ENCODE results near the gene ICAM5.

Gene ICAM5

DNA sequence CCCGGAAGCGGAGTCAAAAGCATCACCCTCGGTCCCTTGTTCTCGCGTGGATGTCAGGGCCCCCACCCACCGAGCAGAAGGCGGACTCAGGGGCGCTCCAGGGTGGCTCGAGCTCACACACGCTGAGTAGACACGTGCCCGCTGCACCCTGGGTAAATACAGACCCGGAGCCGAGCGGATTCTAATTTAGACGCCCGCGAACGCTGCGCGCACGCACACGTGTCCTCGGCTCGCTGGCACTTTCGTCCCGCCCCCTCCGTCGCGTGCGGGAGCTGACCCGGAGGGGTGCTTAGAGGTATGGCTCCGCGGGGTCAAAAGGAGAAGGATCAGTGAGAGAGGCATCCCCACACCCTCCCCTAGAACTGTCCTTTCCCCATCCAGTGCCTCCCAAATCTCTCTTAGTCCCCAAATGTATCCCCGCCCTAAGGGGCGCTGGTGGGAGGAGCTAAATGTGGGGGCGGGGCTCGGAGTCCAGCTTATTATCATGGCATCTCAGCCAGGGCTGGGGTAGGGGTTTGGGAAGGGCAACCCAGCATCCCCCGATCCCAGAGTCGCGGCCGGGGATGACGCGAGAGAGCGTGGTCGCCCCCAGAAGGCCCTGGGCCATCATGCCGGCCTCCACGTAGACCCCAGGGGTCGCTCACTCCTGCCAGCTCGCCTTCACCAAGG is 451 bp upstream of the ICAM5 start:
- TF ChIP-seq, protein P1, sequence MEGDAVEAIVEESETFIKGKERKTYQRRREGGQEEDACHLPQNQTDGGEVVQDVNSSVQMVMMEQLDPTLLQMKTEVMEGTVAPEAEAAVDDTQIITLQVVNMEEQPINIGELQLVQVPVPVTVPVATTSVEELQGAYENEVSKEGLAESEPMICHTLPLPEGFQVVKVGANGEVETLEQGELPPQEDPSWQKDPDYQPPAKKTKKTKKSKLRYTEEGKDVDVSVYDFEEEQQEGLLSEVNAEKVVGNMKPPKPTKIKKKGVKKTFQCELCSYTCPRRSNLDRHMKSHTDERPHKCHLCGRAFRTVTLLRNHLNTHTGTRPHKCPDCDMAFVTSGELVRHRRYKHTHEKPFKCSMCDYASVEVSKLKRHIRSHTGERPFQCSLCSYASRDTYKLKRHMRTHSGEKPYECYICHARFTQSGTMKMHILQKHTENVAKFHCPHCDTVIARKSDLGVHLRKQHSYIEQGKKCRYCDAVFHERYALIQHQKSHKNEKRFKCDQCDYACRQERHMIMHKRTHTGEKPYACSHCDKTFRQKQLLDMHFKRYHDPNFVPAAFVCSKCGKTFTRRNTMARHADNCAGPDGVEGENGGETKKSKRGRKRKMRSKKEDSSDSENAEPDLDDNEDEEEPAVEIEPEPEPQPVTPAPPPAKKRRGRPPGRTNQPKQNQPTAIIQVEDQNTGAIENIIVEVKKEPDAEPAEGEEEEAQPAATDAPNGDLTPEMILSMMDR (IDR thresholded peaks at IDR 0.05; ENCODE audit: borderline replicate concordance, insufficient read depth, low read depth, low read length), result no peak
- H3K4me3 ChIP-seq (ENCODE audit: low read depth, low read length), result peak overlapping the region; percentile 30

DNA sequence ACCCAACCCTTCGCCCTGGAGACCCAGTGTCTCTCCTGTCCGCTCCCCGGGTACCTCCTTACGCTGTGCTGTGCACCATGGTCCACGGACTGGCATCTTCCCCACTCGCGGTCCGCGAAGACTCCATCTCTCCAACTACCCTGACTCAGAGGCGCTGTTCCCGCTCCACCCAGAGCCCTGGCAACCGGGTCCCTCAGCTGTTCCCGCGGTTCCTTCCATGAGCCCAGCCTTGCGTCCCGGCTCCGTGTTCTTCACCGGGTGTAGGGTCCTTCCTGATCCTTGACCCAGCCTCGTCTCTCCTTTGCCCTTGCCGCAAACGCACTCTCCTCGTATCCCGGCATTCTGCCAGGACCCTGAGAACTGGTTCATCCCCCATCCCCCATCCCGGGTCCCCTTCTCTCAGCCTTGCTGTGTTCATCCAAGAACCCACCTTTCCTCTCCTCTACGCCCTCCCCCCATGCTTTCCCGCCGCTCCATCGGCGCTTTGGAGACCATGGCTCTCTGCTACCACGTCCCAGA is 664 bp downstream of the ICAM5 start:
- TF ChIP-seq, protein P1 (IDR thresholded peaks at IDR 0.05; ENCODE audit: borderline replicate concordance, insufficient read depth, low read depth, low read length), result no peak
- peak overlapping the region; percentile 52 for H3K4me3 ChIP-seq (ENCODE audit: low read depth, low read length)

DNA sequence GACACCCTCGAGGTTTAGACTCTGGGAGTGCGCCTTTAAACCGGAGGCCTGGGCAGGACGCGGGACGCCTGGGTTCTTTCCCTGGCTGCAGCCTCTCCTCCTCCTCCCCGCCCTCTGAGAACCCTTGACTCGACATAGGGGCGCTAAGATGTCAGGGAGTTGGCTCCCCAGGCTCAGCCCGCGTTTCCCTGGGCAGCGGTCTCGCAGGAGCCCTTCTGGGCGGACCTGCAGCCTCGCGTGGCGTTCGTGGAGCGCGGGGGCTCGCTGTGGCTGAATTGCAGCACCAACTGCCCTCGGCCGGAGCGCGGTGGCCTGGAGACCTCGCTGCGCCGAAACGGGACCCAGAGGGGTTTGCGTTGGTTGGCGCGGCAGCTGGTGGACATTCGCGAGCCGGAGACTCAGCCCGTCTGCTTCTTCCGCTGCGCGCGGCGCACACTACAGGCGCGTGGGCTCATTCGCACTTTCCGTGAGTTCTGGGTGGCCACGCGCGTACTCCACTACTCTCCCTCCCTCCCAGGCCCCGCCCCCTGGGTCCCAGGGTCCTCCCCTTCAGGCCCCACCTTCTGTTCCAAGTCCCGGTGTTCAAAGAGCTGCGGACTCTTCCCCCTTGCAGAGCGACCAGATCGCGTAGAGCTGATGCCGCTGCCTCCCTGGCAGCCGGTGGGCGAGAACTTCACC is 1.3 kb downstream of the ICAM5 start:
- TF ChIP-seq, protein P1 (IDR thresholded peaks at IDR 0.05; ENCODE audit: borderline replicate concordance, insufficient read depth, low read depth, low read length), result no peak
- peak overlapping the region; percentile 52 for H3K4me3 ChIP-seq (ENCODE audit: low read depth, low read length)

DNA sequence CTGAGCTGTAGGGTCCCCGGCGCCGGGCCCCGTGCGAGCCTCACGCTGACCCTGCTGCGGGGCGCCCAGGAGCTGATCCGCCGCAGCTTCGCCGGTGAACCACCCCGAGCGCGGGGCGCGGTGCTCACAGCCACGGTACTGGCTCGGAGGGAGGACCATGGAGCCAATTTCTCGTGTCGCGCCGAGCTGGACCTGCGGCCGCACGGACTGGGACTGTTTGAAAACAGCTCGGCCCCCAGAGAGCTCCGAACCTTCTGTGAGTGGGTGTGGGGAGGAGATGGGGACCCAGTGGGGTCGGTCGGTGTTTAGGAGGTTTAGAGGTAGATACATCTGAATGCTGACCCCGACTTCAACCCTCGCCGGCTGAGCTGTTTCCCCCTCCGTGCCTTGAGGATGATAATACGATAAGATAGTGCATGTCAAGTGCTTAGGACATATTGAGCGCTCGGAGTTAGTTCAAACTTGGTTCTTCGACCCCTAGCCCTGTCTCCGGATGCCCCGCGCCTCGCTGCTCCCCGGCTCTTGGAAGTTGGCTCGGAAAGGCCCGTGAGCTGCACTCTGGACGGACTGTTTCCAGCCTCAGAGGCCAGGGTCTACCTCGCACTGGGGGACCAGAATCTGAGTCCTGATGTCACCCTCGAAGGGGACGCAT is 1.9 kb downstream of the ICAM5 start:
- TF ChIP-seq, protein P1 (IDR thresholded peaks at IDR 0.05; ENCODE audit: borderline replicate concordance, insufficient read depth, low read depth, low read length), result no peak

DNA sequence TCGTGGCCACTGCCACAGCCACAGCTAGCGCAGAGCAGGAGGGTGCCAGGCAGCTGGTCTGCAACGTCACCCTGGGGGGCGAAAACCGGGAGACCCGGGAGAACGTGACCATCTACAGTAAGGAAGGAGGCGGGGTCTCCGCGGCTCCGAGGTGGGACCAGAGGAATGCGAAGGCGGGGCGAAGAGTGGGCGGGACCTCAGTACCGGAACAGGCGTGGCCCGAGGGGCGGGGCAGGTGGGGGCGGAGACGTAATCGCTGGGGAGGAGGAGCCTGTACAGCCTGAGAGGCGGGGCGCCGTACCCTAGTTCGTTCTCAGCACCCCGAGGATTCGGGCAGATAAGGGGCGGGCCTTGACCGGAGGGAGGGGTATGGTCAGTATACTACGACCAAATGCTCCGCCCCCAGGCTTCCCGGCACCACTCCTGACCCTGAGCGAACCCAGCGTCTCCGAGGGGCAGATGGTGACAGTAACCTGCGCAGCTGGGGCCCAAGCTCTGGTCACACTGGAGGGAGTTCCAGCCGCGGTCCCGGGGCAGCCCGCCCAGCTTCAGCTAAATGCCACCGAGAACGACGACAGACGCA is 2.5 kb downstream of the ICAM5 start:
- TF ChIP-seq, protein P1 (IDR thresholded peaks at IDR 0.05; ENCODE audit: borderline replicate concordance, insufficient read depth, low read depth, low read length), result no peak
- H3K4me3 ChIP-seq (ENCODE audit: low read depth, low read length), result peak overlapping the region; percentile 52

More for the DNA sequence above, 1.9 kb downstream of the ICAM5 start:
- H3K4me3 ChIP-seq (ENCODE audit: low read depth, low read length), result peak overlapping the region; percentile 52

DNA sequence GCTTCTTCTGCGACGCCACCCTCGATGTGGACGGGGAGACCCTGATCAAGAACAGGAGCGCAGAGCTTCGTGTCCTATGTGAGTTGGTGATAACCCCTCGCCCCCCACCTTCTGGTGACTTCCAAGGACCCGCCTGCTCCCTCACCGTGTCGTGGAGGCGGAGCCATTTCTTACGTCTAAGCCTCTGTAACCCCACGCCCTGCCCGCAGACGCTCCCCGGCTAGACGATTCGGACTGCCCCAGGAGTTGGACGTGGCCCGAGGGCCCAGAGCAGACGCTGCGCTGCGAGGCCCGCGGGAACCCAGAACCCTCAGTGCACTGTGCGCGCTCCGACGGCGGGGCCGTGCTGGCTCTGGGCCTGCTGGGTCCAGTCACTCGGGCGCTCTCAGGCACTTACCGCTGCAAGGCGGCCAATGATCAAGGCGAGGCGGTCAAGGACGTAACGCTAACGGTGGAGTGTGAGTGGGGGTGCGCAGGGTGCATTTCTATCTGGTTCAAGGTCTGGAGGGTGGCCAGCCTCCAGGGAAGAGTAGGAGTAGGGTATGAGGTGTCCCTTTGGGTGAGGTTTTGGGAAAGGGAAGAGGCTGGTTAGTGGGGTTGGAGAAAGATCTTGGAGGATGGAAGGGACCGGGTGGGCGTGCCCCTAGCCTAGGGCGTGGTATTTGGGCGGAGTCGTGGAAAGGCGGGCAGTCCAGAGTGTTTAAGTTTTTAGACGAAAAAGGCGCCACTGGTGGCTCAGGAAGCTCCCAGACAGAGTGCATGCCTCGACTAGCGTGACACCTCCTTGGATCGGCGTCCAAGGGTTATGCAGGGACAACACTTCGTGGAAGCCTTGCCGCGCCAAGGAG is 3.3 kb downstream of the ICAM5 start:
- TF ChIP-seq, protein P1 (IDR thresholded peaks at IDR 0.05; ENCODE audit: borderline replicate concordance, insufficient read depth, low read depth, low read length), result no peak
- peak overlapping the region; percentile 41 for H3K4me3 ChIP-seq (ENCODE audit: low read depth, low read length)

Data from GM12875 (cell line).